Measurements from ENCODE around the gene EHF. TPM values are rescaled to one million over a fixed set of nuclear protein-coding genes. Genes with fewer than 3 reads are reported as not detected.

The EHF gene
- total and polyA plus RNA-seq, 9 of the 15 experiments (the other 6 are each of a cell fraction or from before 2014, with no cell fraction given), result 0.04 to 0.54 (median 0.37) TPM

- no peak for FAIRE-seq
Measured at GRCh38 chr11:34595960-34596644, 24.8 kb upstream of the EHF start.

More at GRCh38 chr11:34595960-34596644, 24.8 kb upstream of the EHF start:
- Histone ChIP-seq H2AFZ (ENCODE audit: low read depth, low read length) (no peak overlapping the region), H3K27me3 (ENCODE audit: control insufficient read depth in 2 of 2, insufficient read depth in 2 of 2, low read length in 2 of 2) (no peaks in the 10 kb centered on the region), H3K9ac (ENCODE audit: insufficient read depth in 1 of 2, low read depth in 2 of 2, low read length in 2 of 2) (no peak overlapping the region), H3K79me2 (ENCODE audit: control insufficient read depth, insufficient read depth, low read length) (no peaks in the 10 kb centered on the region), H3K4me2 (ENCODE audit: insufficient read depth, low read length) (no peak overlapping the region), H3K9me3 (replicated peaks; ENCODE audit: control insufficient read depth, insufficient read depth, low read depth, low read length) (no peaks in the 10 kb centered on the region), H3K36me3 (ENCODE audit: control insufficient read depth, insufficient read depth, low read length) (no peaks in the 10 kb centered on the region), H3K9me1 (ENCODE audit: control insufficient read depth, insufficient read depth, low read length) (no peaks in the 10 kb centered on the region), H3K27ac (ENCODE audit: extremely low read depth, low read depth, low read length) (no peak overlapping the region), H3K4me3 (no peak overlapping the region), H3K4me1 (replicated peaks in 1 of 2; ENCODE audit: control insufficient read depth in 2 of 2, insufficient read depth in 2 of 2, low read length in 2 of 2) (peaks cover 21 to 22% of the 10 kb centered on the region in 2 experiments), H4K20me1 (replicated peaks; ENCODE audit: control insufficient read depth, insufficient read depth, low read length) (no peaks in the 10 kb centered on the region)
- TF ChIP-seq ILF3 (IDR thresholded peaks at IDR 0.05; ENCODE audit: borderline replicate concordance) (no peak), CBFA2T2 (conservative IDR thresholded peaks at IDR 0.05) (no peak), ATF3 (IDR thresholded peaks at IDR 0.05) (no peak), ATF3 (CRISPR knock-in tag; conservative IDR thresholded peaks at IDR 0.05) (no peak), EGR1 (conservative IDR thresholded peaks at IDR 0.05) (no peak), SETDB1 (IDR thresholded peaks at IDR 0.05; ENCODE audit: low read length) (no peak), THRB (CRISPR knock-in tag; conservative IDR thresholded peaks at IDR 0.05) (no peak), CHD1 (IDR thresholded peaks at IDR 0.05; ENCODE audit: low read length) (no peak), ARID3B (CRISPR knock-in tag; IDR thresholded peaks at IDR 0.05; ENCODE audit: borderline replicate concordance) (no peak), E4F1 (CRISPR knock-in tag; IDR thresholded peaks at IDR 0.05; ENCODE audit: borderline replicate concordance) (no peak), ZNF586 (CRISPR knock-in tag; conservative IDR thresholded peaks at IDR 0.05) (no peak), NCOA2 (IDR thresholded peaks at IDR 0.05; ENCODE audit: partially characterized antibody in 2 of 2) (no peak), RBFOX2 (IDR thresholded peaks at IDR 0.05; ENCODE audit: low read depth, low read length) (no peak), HNRNPK (IDR thresholded peaks at IDR 0.05; ENCODE audit: low read depth, low read length, poor library complexity, severe bottlenecking) (no peak)
- CTCF ChIA-PET (ENCODE audit: low intra/inter-chr PET ratio), result no interaction called here
- BruUV-seq (replicated peaks), result no TSS peak
- ATAC-seq (no peak), DNase-seq (ENCODE audit: extremely low read depth in 1 of 4, low spot score in 3 of 4) (no peak)
- in situ Hi-C loops (cut with MboI), result no loop called here
- POLR2A ChIA-PET, result no interaction called here
- WGBS (ENCODE audit: insufficient coverage, low coverage, missing lambda C conversion rate), result 83% methylated on average over 11 of the region's 11 CpGs
- intact Hi-C loops (cut with micrococcal nuclease), result no loop called here

Measured in K562 (cell line).